IPS-NIHi7 (cell line): ENCODE measurements around the gene DUSP28.

Experiments used
- DNase-seq: peaks from one replicate; pipeline ENCODE4 v3.0.0; 2012; ENCODE audit warnings: mixed read lengths; ENCODE audit errors: extremely low spot score

DUSP28 gene

GRCh38 chr2:240585681-240586197 is 25.6 kb downstream of the DUSP28 start:
- DNase-seq = no peak

- peak; percentile 97 for DNase-seq
Observed at GRCh38 chr2:240586198-240586918, 26.2 kb downstream of the DUSP28 start, which contains the start of gene CAPN10. Gene CAPN10 (plus strand): TSS chr2:240586734. CDS start chr2:240586912, 178 bp downstream.

DNA sequence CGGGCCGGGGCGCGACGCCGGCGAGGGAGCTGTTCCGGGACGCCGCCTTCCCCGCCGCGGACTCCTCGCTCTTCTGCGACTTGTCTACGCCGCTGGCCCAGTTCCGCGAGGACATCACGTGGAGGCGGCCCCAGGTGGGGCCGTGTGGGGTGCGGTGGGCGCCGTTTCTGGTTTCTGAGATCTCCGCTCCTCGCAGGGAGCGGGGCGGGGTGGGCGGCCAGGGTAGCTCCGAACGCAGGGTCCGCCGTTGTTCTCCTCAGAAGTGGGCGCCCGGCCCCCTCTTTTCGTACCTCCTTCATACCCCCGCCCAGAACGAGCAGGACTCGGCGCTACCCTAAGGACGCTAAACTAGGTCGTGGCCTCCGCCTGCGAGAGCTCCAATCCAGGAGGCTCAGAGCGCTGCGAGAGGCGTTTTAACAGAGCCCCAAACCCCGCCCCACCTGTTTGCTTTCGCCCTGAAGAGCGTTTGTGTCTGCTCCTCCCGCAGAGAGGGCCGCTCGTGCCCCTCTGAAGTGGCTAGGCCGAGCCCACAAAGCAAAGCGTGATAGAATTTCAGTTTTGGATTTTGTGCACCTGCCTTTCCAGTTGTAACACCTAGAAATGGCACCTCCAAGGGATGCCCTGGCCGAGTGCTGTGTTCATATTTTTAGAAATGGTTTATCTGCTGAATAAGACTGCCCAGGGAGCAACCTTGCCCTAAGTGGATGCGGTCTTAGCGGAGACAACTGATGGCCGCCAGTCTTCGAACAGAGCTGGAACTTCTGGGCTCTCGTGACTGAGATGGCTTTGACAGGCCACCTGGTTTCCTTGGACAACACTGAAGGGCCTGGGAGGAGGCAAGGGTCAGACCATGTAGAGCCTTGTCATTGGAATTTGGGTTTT is 27.0 kb downstream of the DUSP28 start:
- peak; percentile 55 for DNase-seq

DNA sequence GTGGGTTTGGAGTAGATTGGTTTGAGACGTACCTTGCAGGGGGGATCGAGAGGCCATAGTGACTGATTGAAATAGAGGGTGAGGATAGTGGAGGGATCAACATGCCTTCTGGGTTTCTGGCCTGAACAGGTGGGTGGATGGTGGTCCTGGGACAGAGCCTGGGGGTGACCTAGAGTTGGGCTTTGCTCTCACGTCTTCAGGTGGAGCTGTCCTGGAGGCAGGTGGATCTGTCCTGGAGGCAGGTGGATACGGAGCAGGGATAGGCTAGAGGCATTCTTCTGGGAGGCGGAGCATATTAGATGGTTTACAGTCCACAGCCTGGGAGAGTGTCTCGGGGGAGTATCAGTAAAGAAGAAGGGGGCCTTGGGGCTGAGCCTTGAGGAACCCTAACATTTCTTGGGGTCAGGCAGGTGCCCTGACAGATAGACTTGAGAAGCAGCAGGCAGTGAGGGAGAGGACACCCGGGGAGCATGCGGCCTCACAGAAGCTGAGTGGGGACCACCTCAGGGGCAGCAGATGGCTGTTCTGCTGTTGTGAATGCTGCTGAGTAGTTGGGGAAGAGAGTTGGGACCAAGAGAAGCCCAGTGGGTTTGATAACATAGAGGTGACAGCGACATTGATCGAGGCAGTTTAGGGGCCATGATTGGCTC is 28.0 kb downstream of the DUSP28 start:
- DNase-seq = no peak

GRCh38 chr2:240588669-240589068 is 28.5 kb downstream of the DUSP28 start:
- no peak for DNase-seq

- no peak for DNase-seq
Observed at GRCh38 chr2:240589375-240589774, 29.2 kb downstream of the DUSP28 start.

GRCh38 chr2:240589850-240590525 is 29.8 kb downstream of the DUSP28 start:
- DNase-seq = no peak

GRCh38 chr2:240590681-240591111 is 30.5 kb downstream of the DUSP28 start:
- no peak for DNase-seq

GRCh38 chr2:240591226-240591625 is 31.1 kb downstream of the DUSP28 start:
- DNase-seq = no peak

DNA sequence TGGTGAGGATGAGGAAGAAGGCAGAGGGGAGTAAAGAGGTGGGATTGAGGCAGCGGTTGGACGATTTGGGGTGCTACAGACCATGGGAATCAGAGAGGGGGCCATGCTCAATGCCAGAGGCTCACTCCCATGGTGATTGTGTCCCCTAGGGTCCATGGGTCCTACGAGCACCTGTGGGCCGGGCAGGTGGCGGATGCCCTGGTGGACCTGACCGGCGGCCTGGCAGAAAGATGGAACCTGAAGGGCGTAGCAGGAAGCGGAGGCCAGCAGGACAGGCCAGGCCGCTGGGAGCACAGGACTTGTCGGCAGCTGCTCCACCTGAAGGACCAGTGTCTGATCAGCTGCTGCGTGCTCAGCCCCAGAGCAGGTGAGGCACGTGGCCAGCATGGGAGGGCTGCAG is 31.6 kb downstream of the DUSP28 start:
- DNase-seq = no peak

- DNase-seq = no peak
Observed at GRCh38 chr2:240593026-240593702, 33.0 kb downstream of the DUSP28 start.

DNA sequence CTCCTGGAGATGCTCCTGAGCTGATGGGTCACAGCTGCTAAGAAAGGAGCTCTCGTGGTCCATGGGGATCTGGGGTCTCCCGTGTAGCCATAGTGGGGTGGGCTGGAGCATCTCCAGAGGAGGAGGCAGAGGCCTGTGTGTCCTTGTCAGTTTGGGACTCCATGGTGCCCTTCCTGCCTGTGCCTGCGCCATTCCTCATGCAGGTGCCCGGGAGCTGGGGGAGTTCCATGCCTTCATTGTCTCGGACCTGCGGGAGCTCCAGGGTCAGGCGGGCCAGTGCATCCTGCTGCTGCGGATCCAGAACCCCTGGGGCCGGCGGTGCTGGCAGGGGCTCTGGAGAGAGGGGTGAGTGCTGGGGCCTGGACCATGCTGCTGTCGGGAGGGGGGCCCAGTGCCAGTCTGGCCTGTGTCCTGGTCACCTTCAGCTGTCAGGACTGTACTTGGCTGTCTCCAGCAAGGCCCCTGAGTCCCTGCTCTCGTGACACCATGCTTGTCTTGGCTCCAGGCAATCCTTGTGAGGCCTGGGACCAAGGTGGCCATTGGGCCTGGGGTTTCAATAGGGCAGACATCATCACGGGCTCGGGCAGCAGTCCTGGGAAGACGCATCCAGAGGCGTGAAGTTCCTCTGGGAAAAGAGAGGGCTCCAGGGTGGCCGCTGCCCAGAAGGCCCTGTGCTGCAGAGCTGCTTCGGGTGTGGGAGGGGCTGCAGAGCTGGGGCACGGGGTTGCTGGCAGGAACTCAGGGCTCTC is 33.7 kb downstream of the DUSP28 start:
- DNase-seq = no peak

GRCh38 chr2:240594511-240595380 is 34.6 kb downstream of the DUSP28 start:
- no peak for DNase-seq

GRCh38 chr2:240595381-240596079 is 35.4 kb downstream of the DUSP28 start:
- DNase-seq = peak; percentile 88

DNA sequence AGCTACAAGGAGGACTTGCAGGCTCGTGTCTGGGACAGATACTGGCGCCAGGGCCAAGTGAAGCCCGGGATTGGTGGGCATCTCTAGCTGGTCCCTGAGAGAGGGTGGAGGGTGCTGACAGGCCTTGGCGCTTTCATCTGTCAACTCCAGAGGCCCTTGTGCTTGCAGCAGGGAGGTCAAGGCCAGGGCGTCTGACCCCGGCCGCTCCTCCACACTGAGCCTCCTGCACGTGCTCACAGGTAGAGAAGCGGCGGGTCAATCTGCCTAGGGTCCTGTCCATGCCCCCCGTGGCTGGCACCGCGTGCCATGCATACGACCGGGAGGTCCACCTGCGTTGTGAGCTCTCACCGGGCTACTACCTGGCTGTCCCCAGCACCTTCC is 35.9 kb downstream of the DUSP28 start:
- no peak for DNase-seq

- no peak for DNase-seq
Observed at GRCh38 chr2:240596491-240596931, 36.4 kb downstream of the DUSP28 start.

DNA sequence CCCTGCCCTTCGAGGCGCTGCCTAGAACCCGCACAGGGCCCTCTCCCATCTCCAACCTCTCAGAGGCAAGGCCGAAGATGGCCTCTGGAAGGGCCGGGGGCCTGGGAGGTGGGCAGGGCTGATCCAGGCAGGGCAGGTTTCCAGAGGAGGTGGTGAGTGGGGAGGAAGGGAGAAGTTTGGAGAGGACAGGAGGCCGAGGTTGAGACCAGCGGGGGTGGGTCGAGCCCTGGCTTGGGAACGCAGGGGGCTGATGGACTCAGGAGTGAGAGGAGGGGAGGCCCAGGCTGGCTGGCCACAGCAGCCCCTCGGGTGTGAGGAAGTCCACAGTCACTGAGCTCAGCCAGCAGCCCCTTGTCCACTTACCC is 36.9 kb downstream of the DUSP28 start:
- no peak for DNase-seq

DNA sequence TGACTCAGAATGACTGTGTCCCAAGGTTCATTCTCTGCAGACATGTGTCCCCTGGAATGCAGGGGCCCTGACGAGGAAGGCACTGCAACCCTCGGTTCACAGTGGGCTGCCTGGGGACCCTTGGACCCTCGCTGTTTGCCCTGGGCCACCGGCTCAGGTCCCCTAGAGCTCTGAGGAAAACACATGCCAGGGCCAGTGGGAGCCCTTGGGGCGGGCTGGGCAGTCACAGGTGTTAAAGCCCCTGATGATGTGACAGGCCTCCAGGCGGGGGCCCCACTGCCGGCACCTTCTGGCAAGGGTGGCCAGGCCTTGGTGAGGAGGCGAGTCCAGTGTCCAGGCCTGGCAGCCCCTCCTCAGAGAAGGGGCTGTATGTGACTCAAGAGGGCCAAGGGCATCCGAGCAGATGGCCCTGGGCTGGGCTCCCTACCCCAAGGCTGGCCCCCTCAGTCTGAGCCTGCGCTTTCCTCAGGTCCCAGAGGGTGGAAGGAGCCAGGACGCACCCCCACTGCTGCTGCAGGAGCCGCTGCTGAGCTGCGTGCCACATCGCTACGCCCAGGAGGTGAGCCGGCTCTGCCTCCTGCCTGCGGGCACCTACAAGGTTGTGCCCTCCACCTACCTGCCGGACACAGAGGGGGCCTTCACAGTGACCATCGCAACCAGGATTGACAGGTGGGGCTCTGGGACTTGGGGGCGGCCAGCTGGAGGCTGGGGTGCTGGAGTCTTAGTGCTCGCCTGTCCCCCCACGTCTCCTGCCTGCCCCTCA is 37.4 kb downstream of the DUSP28 start:
- DNase-seq = no peak
